Adrenal gland (tissue), 5 donors: ENCODE results near the gene ADARB2.

ENCODE experiments used
- POLR2A ChIP-seq, 2 donors: fragments of 450-650 bp; IDR thresholded peaks; one replicate each; pipeline ENCODE4 v1.6.1; 2017; ENCODE audit warnings: antibody characterized with exemption in 2 of 2, mild to moderate bottlenecking in 2 of 2, moderate library complexity in 1 of 2
- TF ChIP-seq, protein P1 (sequence below), 6 experiments: fragments of 450-650 bp in 4 of 6; fragments of 200-600 bp in 2 of 6; sonication (generic) in 1 of 6; IDR thresholded peaks; 1 replicate in 5 of 6; 2 replicates in 1 of 6; pipeline versions ENCODE4 v1.5.1 to v1.8.0; 2016 to 2021; ENCODE audit warnings: antibody characterized with exemption in 6 of 6, mild to moderate bottlenecking in 2 of 6, moderate library complexity in 1 of 6
- donor health status: DM: no; HTN: no; CAD: no.

DNA sequence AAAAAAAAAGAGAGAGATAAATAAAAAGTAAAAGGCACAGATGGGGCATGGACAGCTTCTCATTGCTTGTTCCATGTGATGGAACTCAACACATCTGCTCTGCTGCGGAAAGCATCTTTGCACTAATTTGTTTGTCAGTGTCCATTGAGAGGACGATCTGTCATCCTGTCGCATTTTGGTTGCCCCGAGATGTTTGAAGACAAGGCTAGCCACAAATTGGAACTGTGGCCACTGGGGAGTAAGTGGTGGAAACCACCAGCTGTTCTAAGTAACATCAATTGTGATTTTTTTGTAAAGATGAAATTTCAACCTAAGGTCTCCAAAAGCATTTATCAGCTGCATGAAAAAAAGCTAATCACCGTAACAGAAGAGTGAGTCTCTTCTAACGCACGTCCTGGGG lies 312.7 kb downstream of the ADARB2 start:
- TF ChIP-seq, protein P1, sequence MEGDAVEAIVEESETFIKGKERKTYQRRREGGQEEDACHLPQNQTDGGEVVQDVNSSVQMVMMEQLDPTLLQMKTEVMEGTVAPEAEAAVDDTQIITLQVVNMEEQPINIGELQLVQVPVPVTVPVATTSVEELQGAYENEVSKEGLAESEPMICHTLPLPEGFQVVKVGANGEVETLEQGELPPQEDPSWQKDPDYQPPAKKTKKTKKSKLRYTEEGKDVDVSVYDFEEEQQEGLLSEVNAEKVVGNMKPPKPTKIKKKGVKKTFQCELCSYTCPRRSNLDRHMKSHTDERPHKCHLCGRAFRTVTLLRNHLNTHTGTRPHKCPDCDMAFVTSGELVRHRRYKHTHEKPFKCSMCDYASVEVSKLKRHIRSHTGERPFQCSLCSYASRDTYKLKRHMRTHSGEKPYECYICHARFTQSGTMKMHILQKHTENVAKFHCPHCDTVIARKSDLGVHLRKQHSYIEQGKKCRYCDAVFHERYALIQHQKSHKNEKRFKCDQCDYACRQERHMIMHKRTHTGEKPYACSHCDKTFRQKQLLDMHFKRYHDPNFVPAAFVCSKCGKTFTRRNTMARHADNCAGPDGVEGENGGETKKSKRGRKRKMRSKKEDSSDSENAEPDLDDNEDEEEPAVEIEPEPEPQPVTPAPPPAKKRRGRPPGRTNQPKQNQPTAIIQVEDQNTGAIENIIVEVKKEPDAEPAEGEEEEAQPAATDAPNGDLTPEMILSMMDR (IDR thresholded peaks at IDR 0.05), result no peak
- no peak for TF ChIP-seq POLR2A (IDR thresholded peaks at IDR 0.05)
